H1 (cell line): ENCODE measurements around the gene CMTR1. TPM values are rescaled to one million over a fixed set of nuclear protein-coding genes. Genes with fewer than 3 reads are reported as not detected.

ENCODE experiments used
- CTCF ChIA-PET: fragments of 300-600 bp; sonication (Branson Sonifier 250); formaldehyde crosslinking; loops from one replicate; lab custom pipeline; 2021; ENCODE audit not compliant: partially characterized antibody; lab: Charles Lee
- POLR2A ChIA-PET: fragments of 300-600 bp; sonication (Branson Sonifier 250); formaldehyde crosslinking; loops from one replicate; lab custom pipeline; 2021; ENCODE audit warnings: inconsistent platforms; ENCODE audit not compliant: partially characterized antibody; lab: Charles Lee
- DNase-seq, 2 experiments: peaks; one replicate each; pipeline versions ENCODE4 v3.0.0 to v3.0.0-alpha.2; 2010 to 2022; ENCODE audit warnings: low spot score in 2 of 2, low read depth in 1 of 2, mixed read lengths in 1 of 2
- FAIRE-seq: peaks from 2 replicates; lab custom pipeline; 2011; peaks lifted over from hg19 to GRCh38; lab: Jason Lieb, UNC
- H2AFZ ChIP-seq: 2 replicates; pipeline ENCODE4 v1.8.1; 2012; ENCODE audit warnings: low read length, inconsistent platforms
- H2AK5ac ChIP-seq: 2 replicates; pipeline ENCODE4 v1.6.1; 2013; ENCODE audit warnings: low read depth, low read length
- H2BK120ac ChIP-seq: replicated peaks from 2 replicates; pipeline ENCODE3; 2013; ENCODE audit warnings: low read depth, low read length, inconsistent platforms
- H2BK12ac ChIP-seq: 2 replicates; pipeline ENCODE4 v1.6.1; 2013; ENCODE audit warnings: low read depth, low read length
- H2BK15ac ChIP-seq: 2 replicates; pipeline ENCODE4 v1.6.1; 2013; ENCODE audit warnings: low read length
- H2BK20ac ChIP-seq: 2 replicates; pipeline ENCODE4 v1.6.1; 2013; ENCODE audit warnings: low read length
- H2BK5ac ChIP-seq: 2 replicates; pipeline ENCODE4 v1.6.1; 2013; ENCODE audit warnings: low read depth, low read length
- H3K14ac ChIP-seq: 2 replicates; pipeline ENCODE4 v1.6.1; 2013; ENCODE audit warnings: inconsistent platforms; ENCODE audit not compliant: insufficient read length
- H3K18ac ChIP-seq: 2 replicates; pipeline ENCODE4 v1.6.1; 2013; ENCODE audit warnings: low read length; ENCODE audit errors: extremely low read depth
- H3K23ac ChIP-seq: 2 replicates; pipeline ENCODE4 v1.6.1; 2013; ENCODE audit warnings: inconsistent platforms; ENCODE audit not compliant: insufficient read length
- H3K23me2 ChIP-seq: 2 replicates; pipeline ENCODE4 v1.6.1; 2013; ENCODE audit warnings: low read depth, low read length
- H3K27ac ChIP-seq: 2 replicates; pipeline ENCODE4 v1.6.1; 2011; ENCODE audit warnings: low read depth, low read length, inconsistent platforms
- H3K27me3 ChIP-seq, 4 experiments: replicated peaks in 1 of 4; 1 replicate in 1 of 4; 2 replicates in 3 of 4; pipeline versions ENCODE4 v1.6.1 to v1.8.1; 2011 to 2013; ENCODE audit warnings: low read length in 3 of 4, mild to moderate bottlenecking in 3 of 4, inconsistent platforms in 2 of 4, mixed read lengths in 2 of 4, moderate library complexity in 1 of 4; ENCODE audit not compliant: control insufficient read depth in 3 of 4, insufficient read depth in 3 of 4; ENCODE audit errors: extremely low read depth in 1 of 4
- H3K36me3 ChIP-seq, 4 experiments: 2 replicates each; pipeline versions ENCODE4 v1.6.1 to v1.8.1; 2011 to 2013; ENCODE audit warnings: mild to moderate bottlenecking in 4 of 4, low read length in 3 of 4, moderate library complexity in 2 of 4, control low read depth in 1 of 4, inconsistent platforms in 1 of 4; ENCODE audit not compliant: insufficient read depth in 4 of 4, control insufficient read depth in 2 of 4
- H3K4ac ChIP-seq: replicated peaks from 2 replicates; pipeline ENCODE3; 2013; ENCODE audit warnings: low read length, low read depth, mixed read lengths, inconsistent platforms; ENCODE audit not compliant: insufficient read length
- H3K4me1 ChIP-seq, 4 experiments: replicated peaks in 1 of 4; 1 replicate in 1 of 4; 2 replicates in 3 of 4; pipeline versions ENCODE4 v1.6.1 to v1.8.1; 2011 to 2013; ENCODE audit warnings: low read length in 3 of 4, inconsistent platforms in 2 of 4, mixed read lengths in 1 of 4; ENCODE audit not compliant: insufficient read depth in 4 of 4, control insufficient read depth in 3 of 4
- H3K4me2 ChIP-seq, 2 experiments: 2 replicates each; pipeline versions ENCODE4 v1.6.1 to v1.8.1; 2011 to 2013; ENCODE audit warnings: low read depth in 2 of 2, low read length in 2 of 2, control low read depth in 1 of 2, inconsistent platforms in 1 of 2, mild to moderate bottlenecking in 1 of 2; ENCODE audit not compliant: insufficient read depth in 1 of 2
- H3K4me3 ChIP-seq, 4 experiments: fragments of 200-600, 300-600 bp in 1 of 4; sonication (generic), shearing (Covaris generic), sonication (Bioruptor Twin) in 1 of 4; 2 replicates each; pipeline versions ENCODE4 v1.5.1 to v1.8.1; 2011 to 2016; ENCODE audit warnings: low read length in 4 of 4, low read depth in 3 of 4, control low read depth in 2 of 4, inconsistent platforms in 2 of 4, mild to moderate bottlenecking in 2 of 4, mixed read lengths in 1 of 4, moderate library complexity in 1 of 4; ENCODE audit not compliant: insufficient read depth in 2 of 4; ENCODE audit errors: extremely low read depth in 1 of 4
- H3K56ac ChIP-seq: replicated peaks from 2 replicates; pipeline ENCODE3; 2013; ENCODE audit warnings: low read depth, mild to moderate bottlenecking, mixed read lengths, low read length, inconsistent platforms; ENCODE audit not compliant: insufficient read length
- H3K79me1 ChIP-seq: 2 replicates; pipeline ENCODE4 v1.6.1; 2013; ENCODE audit warnings: low read depth, low read length, control low read depth
- H3K79me2 ChIP-seq, 2 experiments: 2 replicates each; pipeline versions ENCODE4 v1.6.1 to v1.8.1; 2012 to 2013; ENCODE audit warnings: low read length in 2 of 2, mild to moderate bottlenecking in 2 of 2, inconsistent platforms in 1 of 2; ENCODE audit not compliant: insufficient read depth in 2 of 2, control insufficient read depth in 1 of 2
- H3K9ac ChIP-seq, 4 experiments: replicated peaks in 1 of 4; 1 replicate in 1 of 4; 2 replicates in 3 of 4; pipeline versions ENCODE4 v1.6.1 to v1.8.1; 2011 to 2013; ENCODE audit warnings: low read depth in 3 of 4, low read length in 3 of 4, control low read depth in 2 of 4, mild to moderate bottlenecking in 2 of 4, moderate library complexity in 2 of 4, inconsistent platforms in 1 of 4; ENCODE audit errors: extremely low read depth in 1 of 4
- H3K9me3 ChIP-seq, 2 experiments: 2 replicates each; pipeline versions ENCODE4 v1.6.1 to v1.8.1; 2012 to 2013; ENCODE audit warnings: mild to moderate bottlenecking in 2 of 2, moderate library complexity in 2 of 2, control low read depth in 1 of 2, inconsistent platforms in 1 of 2, low read depth in 1 of 2, low read length in 1 of 2, mixed read lengths in 1 of 2; ENCODE audit not compliant: insufficient read depth in 2 of 2
- H4K20me1 ChIP-seq, 2 experiments: replicated peaks in 1 of 2; 2 replicates each; pipeline versions ENCODE3 to v1.8.1; 2011 to 2013; ENCODE audit warnings: inconsistent platforms in 2 of 2, low read length in 2 of 2, mild to moderate bottlenecking in 1 of 2; ENCODE audit not compliant: insufficient read depth in 2 of 2, control insufficient read depth in 1 of 2
- H4K5ac ChIP-seq: 2 replicates; pipeline ENCODE4 v1.6.1; 2013; ENCODE audit warnings: low read length, low read depth, mixed read lengths, inconsistent platforms; ENCODE audit not compliant: insufficient read length
- H4K8ac ChIP-seq: 2 replicates; pipeline ENCODE4 v1.8.0; 2013; ENCODE audit warnings: mild to moderate bottlenecking, moderate library complexity, low read length, inconsistent platforms; ENCODE audit not compliant: insufficient read depth; ENCODE audit errors: extremely low read depth
- H4K91ac ChIP-seq: replicated peaks from 2 replicates; pipeline ENCODE3; 2013; ENCODE audit warnings: low read length, mixed read lengths, inconsistent platforms; ENCODE audit not compliant: insufficient read length
- BRCA1 ChIP-seq: IDR thresholded peaks from 2 replicates; pipeline ENCODE4 v1.6.1; 2012; ENCODE audit warnings: low read depth, low read length, improper control_type of control experiment
- JUN ChIP-seq: IDR thresholded peaks from 2 replicates; pipeline ENCODE4 v1.6.1; 2011; ENCODE audit warnings: low read depth, mild to moderate bottlenecking, improper control_type of control experiment, low read length
- POLR2A ChIP-seq, 2 experiments: IDR thresholded peaks; 1 replicate in 1 of 2; 2 replicates in 1 of 2; pipeline ENCODE4 v1.6.1; 2011; ENCODE audit warnings: low read depth in 2 of 2, low read length in 2 of 2, mild to moderate bottlenecking in 2 of 2; ENCODE audit errors: control extremely low read depth in 1 of 2
- RFX5 ChIP-seq: IDR thresholded peaks from 2 replicates; pipeline ENCODE4 v1.6.1; 2011; ENCODE audit warnings: low read depth, low read length, improper control_type of control experiment, borderline replicate concordance
- SIRT6 ChIP-seq: IDR thresholded peaks from one replicate; pipeline ENCODE4 v1.7.1; 2012; ENCODE audit warnings: low read length, inconsistent platforms
- SP2 ChIP-seq: IDR thresholded peaks from 2 replicates; pipeline ENCODE4 v1.6.1; 2012; ENCODE audit warnings: mild to moderate bottlenecking, low read length, inconsistent platforms
- SP4 ChIP-seq: IDR thresholded peaks from 2 replicates; pipeline ENCODE4 v1.6.1; 2012; ENCODE audit warnings: low read length, inconsistent platforms
- TAF7 ChIP-seq: optimal IDR thresholded peaks from 2 replicates; pipeline ENCODE3; 2011; ENCODE audit warnings: low read depth, mild to moderate bottlenecking, inconsistent platforms, low read length, moderate library complexity, borderline replicate concordance
- TCF12 ChIP-seq: IDR thresholded peaks from 2 replicates; pipeline ENCODE4 v1.6.1; 2011; ENCODE audit warnings: low read depth, mild to moderate bottlenecking, low read length
- WGBS, 2 experiments: shearing (Covaris generic) in 1 of 2; methylation state at CpG; one replicate each; pipeline versions ENCODE4 v1.1.6 to v1.1.7; 2013 to 2015; ENCODE audit warnings: low lambda C conversion rate in 2 of 2, mixed read lengths in 2 of 2, inconsistent platforms in 1 of 2, low coverage in 1 of 2, missing lambda C conversion rate in 1 of 2; ENCODE audit not compliant: insufficient replicate concordance in 2 of 2, insufficient coverage in 1 of 2, insufficient read length in 1 of 2; ENCODE audit errors: extremely low coverage in 1 of 2, missing lambda C conversion rate in 1 of 2; 5-methylcytosine and 5-hydroxymethylcytosine counted together
- polyA plus RNA-seq, 7 experiments: library from polyadenylated mRNA; depleted of rRNA in 3 of 7; stranded (reverse) in 5 of 7; unstranded in 2 of 7; fragments of >200 nt in 5 of 7; fragments of 200-250 nt in 2 of 7; gene quantifications; 1 replicate in 5 of 7; 2 replicates in 1 of 7; 4 replicates in 1 of 7; pipeline versions ENCODE4 v1.2.1 to v1.2.3, GENCODE V29; 2011 to 2013; ENCODE audit warnings: missing spikeins in 2 of 7, mixed read lengths in 2 of 7
- total RNA-seq: library from RNA; stranded (reverse); fragmentation: NEBNext Ultra II Directional; extraction: Animal tissue kit (Norgen Biotek cat#: 25700); gene quantifications from 2 replicates; pipeline ENCODE4 v1.2.1, GENCODE V29; 2021
- TF ChIP-seq, protein P1 (sequence below): IDR thresholded peaks from 2 replicates; pipeline ENCODE4 v1.6.1; 2011; ENCODE audit warnings: low read depth, mild to moderate bottlenecking, low read length; ENCODE audit not compliant: insufficient read depth
- TF ChIP-seq, protein P2 (sequence below): IDR thresholded peaks from 2 replicates; pipeline ENCODE4 v1.6.1; 2011; ENCODE audit warnings: low read length, improper control_type of control experiment

The CMTR1 gene
- total and polyA plus RNA-seq, 2 of the 8 experiments (the other 6 are each of a cell fraction or from before 2014, with no cell fraction given) = 15.2 to 33.1 TPM

DNA sequence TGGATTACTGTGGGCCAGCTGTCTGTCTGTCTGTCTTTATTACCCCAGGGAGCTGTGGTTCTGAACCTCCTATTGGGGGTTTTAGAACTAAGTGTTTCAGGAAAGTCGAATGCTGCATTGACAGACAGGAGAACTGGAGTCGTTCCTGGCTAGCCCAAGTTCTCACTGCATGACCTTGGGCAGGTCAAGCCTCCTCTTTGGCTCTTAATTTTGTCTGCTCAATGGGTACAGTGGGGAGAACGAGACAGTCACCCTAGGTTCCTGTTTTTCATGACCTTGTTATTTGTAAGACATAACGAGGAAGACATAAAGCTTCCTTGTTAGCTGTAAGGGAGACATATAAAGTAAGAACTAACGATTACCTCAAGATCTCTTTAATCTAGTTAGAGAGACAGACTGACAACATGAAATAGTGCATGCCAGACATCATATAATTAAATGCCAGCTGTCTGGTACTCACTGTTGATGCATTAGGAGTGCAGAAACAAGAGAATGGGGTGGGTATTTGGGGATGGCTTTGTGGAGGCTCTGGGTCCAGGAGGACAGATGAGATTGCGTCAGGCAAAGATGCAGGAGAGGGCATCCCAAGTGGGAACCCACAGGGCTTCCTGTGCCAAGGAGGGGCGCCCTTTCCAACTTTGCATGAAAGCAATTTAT, 70.4 kb downstream of the CMTR1 start:
- FAIRE-seq = no peak
- TF ChIP-seq BRCA1 = no peak
- no peak for TF ChIP-seq RFX5
- no peak for TF ChIP-seq SIRT6
- no peak for TF ChIP-seq POLR2A (IDR thresholded peaks at IDR 0.05; ENCODE audit: control extremely low read depth in 1 of 2, low read depth in 2 of 2, low read length in 2 of 2)
- no peak for TF ChIP-seq TCF12
- no peak for TF ChIP-seq SP2
- TF ChIP-seq, protein P1, sequence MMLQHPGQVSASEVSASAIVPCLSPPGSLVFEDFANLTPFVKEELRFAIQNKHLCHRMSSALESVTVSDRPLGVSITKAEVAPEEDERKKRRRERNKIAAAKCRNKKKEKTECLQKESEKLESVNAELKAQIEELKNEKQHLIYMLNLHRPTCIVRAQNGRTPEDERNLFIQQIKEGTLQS = no peak
- TF ChIP-seq, protein P2, sequence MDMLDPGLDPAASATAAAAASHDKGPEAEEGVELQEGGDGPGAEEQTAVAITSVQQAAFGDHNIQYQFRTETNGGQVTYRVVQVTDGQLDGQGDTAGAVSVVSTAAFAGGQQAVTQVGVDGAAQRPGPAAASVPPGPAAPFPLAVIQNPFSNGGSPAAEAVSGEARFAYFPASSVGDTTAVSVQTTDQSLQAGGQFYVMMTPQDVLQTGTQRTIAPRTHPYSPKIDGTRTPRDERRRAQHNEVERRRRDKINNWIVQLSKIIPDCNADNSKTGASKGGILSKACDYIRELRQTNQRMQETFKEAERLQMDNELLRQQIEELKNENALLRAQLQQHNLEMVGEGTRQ = no peak
- no peak for TF ChIP-seq TAF7
- TF ChIP-seq SP4 = no peak
- no peak for TF ChIP-seq JUN

More for the DNA sequence above, 70.4 kb downstream of the CMTR1 start:
- no peaks in the 10 kb centered on the region for H4K20me1 ChIP-seq
- H3K79me2 ChIP-seq = no peaks in the 10 kb centered on the region
- POLR2A ChIA-PET = interaction anchor here (1.3 kb wide), 1 partner anchor 74 kb away, joined by 3 read pairs; no protein-coding TSS in a partner anchor
- no peaks in the 10 kb centered on the region for H3K36me3 ChIP-seq
- H2BK120ac ChIP-seq = no peak overlapping the region
- no peak overlapping the region for H2BK20ac ChIP-seq
- WGBS, 2 experiments = 75% methylated on average over 7 of the region's 7 CpGs; no CpG with 5 or more reads in 1 of the 2 experiments
- no peak overlapping the region for H2AK5ac ChIP-seq
- peaks cover 4% of the 10 kb centered on the region for H3K23me2 ChIP-seq
- no peak overlapping the region for H2BK5ac ChIP-seq
- H3K23ac ChIP-seq = no peak overlapping the region
- H3K4me2 ChIP-seq = no peak overlapping the region
- H3K18ac ChIP-seq = no peak overlapping the region
- no peak overlapping the region for H3K4ac ChIP-seq
- no peaks in the 10 kb centered on the region for H3K9me3 ChIP-seq
- no peak overlapping the region for H3K27ac ChIP-seq
- H3K4me3 ChIP-seq = no peak overlapping the region
- H4K5ac ChIP-seq = no peak overlapping the region
- H3K14ac ChIP-seq = no peak overlapping the region
- DNase-seq = no peak
- no peak overlapping the region for H3K56ac ChIP-seq
- H2BK12ac ChIP-seq = no peak overlapping the region
- no peak overlapping the region for H2AFZ ChIP-seq
- no peak overlapping the region for H3K9ac ChIP-seq
- CTCF ChIA-PET = interaction anchor here (0.6 to 8.0 kb wide), 8 partner anchors 10 to 223 kb away, joined by 3 to 52 read pairs (median 4); no protein-coding TSS in a partner anchor
- H3K4me1 ChIP-seq = peaks cover 2 to 9% (median 7%) of the 10 kb centered on the region in 4 experiments; a peak in 6 of 7 replicates
- no peaks in the 10 kb centered on the region for H3K79me1 ChIP-seq
- no peak overlapping the region for H2BK15ac ChIP-seq
- H4K91ac ChIP-seq = no peak overlapping the region
- H3K27me3 ChIP-seq = peaks cover 0 to 11% (median 6%) of the 10 kb centered on the region in 4 experiments; a peak in 4 of 7 replicates
- no peak overlapping the region for H4K8ac ChIP-seq
